GM12874 (cell line): ENCODE data around the gene CDKAL1.

Experiments used
- TF ChIP-seq, protein P1 (sequence below): IDR thresholded peaks from 2 replicates; pipeline ENCODE4 v1.5.1; 2011; ENCODE audit warnings: low read depth, mild to moderate bottlenecking, control low read depth, low read length, moderate library complexity; ENCODE audit not compliant: insufficient read depth

The CDKAL1 gene

DNA sequence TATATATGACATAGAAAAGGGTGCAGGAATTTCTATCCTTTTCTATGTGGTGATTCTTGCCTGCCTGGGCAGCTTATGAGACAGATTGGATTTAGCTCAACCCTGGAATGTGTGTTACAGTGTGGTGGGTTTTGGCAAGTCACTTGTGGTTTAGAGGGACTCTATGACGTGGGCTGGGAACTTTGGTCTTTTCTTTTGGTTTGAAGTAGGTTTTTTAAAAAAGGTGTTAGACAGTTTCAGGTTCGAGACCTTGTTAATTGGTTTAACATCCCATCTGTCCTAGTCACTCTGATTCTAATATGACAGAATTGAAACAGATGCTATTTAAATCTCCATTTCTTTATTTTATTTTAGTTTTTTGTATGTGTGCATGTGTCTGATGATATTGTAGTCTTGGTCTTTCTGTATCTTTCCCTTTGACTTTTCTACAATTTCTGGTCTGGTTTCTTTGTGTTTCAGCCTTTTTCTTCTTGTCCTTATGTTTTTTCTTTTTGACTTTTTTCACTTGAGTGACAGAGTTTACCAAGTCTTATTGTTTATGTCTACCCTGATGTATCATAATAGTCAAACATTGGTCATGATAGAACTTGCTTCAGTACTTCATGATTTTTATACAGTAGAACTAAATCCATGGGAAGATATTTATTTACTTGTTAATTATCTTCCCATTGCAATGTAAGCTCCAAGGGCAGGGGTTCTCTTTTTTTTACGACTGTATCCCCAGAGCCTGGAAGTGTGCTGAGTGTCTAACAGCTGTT, 174.3 kb downstream of the CDKAL1 start:
- TF ChIP-seq, protein P1, sequence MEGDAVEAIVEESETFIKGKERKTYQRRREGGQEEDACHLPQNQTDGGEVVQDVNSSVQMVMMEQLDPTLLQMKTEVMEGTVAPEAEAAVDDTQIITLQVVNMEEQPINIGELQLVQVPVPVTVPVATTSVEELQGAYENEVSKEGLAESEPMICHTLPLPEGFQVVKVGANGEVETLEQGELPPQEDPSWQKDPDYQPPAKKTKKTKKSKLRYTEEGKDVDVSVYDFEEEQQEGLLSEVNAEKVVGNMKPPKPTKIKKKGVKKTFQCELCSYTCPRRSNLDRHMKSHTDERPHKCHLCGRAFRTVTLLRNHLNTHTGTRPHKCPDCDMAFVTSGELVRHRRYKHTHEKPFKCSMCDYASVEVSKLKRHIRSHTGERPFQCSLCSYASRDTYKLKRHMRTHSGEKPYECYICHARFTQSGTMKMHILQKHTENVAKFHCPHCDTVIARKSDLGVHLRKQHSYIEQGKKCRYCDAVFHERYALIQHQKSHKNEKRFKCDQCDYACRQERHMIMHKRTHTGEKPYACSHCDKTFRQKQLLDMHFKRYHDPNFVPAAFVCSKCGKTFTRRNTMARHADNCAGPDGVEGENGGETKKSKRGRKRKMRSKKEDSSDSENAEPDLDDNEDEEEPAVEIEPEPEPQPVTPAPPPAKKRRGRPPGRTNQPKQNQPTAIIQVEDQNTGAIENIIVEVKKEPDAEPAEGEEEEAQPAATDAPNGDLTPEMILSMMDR, result no peak

DNA sequence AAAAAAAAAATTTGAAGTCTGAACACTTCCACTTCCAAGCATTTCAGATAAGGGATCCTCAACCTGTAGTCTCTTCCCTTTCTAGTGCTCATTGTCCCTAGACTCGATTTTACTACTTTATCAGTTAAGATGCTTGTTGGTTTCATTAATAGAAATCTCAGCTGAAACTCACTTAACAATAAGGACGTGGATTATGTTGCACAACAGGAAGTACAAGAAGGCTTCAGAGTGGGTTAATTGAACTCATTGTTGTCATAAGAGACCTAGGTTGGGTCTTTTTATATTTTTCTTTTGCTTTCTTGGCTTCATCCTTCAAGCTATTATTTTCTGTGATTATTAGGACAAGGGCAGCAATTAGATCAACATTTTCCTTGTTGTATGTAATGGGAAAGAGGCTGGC, 175.2 kb downstream of the CDKAL1 start:
- TF ChIP-seq, protein P1, result no peak

DNA sequence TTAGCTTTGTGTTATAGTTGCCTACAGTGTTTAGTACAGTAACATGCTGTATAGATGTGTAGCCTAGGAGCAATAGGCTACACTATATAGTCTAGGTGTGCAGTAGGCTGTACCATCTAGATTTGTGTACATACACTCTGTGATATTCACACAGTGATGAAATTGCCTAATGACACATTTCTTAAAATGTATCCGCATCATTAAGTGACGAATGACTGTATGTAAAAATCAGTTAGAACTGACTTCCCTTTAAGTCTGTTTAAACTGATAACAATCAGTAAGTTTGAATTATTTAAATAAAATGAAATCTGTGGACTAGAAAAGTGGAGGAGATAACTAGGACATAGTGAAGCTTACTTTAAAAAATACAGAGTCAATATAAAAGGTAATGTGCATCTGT, 176.1 kb downstream of the CDKAL1 start:
- TF ChIP-seq, protein P1, result no peak

DNA sequence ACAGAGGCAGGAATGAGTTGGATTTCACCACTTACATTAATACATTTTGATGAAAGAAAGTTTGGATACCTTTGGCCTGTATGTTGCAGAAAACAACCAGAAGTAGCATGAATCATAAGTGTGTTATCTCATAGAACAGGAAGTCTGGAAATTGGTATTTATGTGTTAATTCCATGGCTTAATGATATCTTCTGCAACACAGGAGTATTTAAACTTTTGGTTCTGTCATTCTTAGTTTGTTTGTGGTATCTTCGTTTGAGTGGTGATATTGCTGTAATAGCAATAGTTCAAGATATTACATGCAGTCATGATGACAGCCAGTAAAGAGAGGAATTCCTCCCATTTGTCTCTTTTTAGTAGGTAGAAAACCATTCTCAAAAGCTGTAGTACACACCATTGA, 177.3 kb downstream of the CDKAL1 start:
- TF ChIP-seq, protein P1, result no peak

DNA sequence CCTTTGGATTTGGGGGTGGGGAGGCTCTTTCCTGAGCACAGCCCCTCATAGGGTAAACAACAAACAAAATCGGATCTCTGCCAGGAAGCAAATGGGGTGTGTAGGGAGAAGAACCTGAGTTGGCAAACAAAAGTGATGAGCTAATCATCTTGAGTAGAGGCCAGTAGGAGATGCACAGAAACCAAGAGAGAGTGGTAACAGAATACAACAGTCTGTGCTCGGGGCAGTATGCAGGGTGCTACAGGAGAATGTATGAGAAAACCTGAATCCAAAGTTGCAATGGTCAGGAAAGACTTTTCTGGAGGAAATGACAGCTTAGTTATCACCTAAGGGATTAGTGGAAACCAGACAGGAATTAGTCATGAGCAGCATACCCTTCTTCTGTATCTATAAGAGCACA, 177.8 kb downstream of the CDKAL1 start:
- TF ChIP-seq, protein P1, result no peak

DNA sequence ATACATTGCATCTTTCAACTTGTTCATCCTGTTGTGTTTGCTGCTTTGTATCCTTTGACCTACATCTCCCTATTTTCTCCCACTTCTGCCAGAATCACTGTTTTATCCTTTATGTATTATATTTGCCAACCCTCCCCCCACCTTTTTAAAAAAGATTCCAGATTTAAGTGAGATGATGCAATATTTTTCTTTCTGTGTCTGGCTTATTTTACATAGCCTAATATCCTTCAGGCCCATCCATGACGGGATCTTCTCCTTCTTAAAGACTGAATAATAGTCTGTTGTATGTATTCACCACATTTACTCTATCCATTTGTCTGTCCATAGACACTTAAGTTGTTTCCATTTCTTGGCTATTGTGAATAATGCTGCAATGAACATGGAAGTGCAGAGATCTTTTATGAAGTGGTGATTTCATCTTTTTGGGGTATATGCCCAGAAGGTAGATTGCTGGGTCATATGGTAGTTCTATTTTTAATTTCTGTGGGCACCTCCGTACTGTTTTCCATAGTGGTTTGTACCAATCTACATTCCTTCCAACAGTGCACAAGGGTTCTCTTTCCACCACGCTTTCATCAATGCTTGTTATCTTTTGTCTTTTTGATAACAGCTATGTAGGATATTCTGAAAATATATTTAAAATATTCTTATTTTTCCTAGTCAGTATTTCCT, 181.0 kb downstream of the CDKAL1 start:
- TF ChIP-seq, protein P1, result no peak

DNA sequence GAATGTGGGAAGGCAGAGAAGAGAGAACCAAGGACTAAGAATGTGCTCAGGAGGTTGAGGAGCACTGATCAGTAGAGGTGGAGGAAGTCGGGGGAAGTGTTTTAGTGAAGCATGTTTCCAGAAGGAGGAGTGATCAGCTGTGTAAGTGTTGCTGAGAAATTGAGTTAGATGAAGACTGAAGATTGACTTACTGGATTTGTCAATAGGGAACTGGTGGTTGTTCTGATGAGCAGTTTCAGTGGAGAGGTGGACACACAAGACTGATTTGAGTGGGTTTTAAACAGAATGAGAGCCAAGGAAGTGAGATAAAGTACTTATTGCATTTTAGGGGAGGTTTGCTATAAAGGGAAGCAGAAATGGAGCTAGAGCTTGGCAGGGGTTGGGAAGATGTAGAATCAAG, 182.6 kb downstream of the CDKAL1 start:
- TF ChIP-seq, protein P1, result no peak
